HEK293 (cell line): ENCODE results near the gene MOCS2.

Source experiments
- CTCF ChIA-PET: fragments of 350-600 bp; formaldehyde crosslinking; extraction: SDS; loops from one replicate; lab custom pipeline; 2021; ENCODE audit warnings: antibody characterized with exemption; lab: Yijun Ruan, JAX
- POLR2A ChIA-PET: fragments of 300-600 bp; formaldehyde crosslinking; extraction: SDS; loops from one replicate; lab custom pipeline; 2020; ENCODE audit warnings: antibody characterized with exemption, inconsistent platforms; lab: Yijun Ruan, JAX
- H3K27ac ChIP-seq: fragments of 200-500 bp; sonication (Bioruptor generic); 2 replicates; pipeline ENCODE4 v1.5.1; 2014; ENCODE audit warnings: low read depth, low read length, control low read depth, inconsistent platforms; ENCODE audit errors: extremely low read depth
- H3K36me3 ChIP-seq, 2 experiments: fragments of 200-500 bp in 1 of 2; sonication (Bioruptor generic) in 1 of 2; 1 replicate in 1 of 2; 2 replicates in 1 of 2; pipeline ENCODE4 v1.5.1; 2014 to 2017; ENCODE audit warnings: inconsistent platforms in 2 of 2, low read length in 2 of 2; ENCODE audit not compliant: control insufficient read depth in 2 of 2, insufficient read depth in 1 of 2
- H3K4me1 ChIP-seq: fragments of 200-500 bp; sonication (Bioruptor generic); 2 replicates; pipeline ENCODE4 v1.5.1; 2014; ENCODE audit warnings: mild to moderate bottlenecking, low read length, inconsistent platforms; ENCODE audit not compliant: control insufficient read depth, insufficient read depth
- H3K4me3 ChIP-seq: 2 replicates; pipeline ENCODE4 v1.5.1; 2011; ENCODE audit warnings: low read depth, mild to moderate bottlenecking, control low read depth, low read length, moderate library complexity
- H3K9me3 ChIP-seq: fragments of 200-500 bp; sonication (Bioruptor generic); 2 replicates; pipeline ENCODE4 v1.5.1; 2014; ENCODE audit warnings: low read depth, low read length, inconsistent platforms; ENCODE audit not compliant: control insufficient read depth, insufficient read depth
- ATF2 ChIP-seq: fragments of 450-650 bp; formaldehyde crosslinking; IDR thresholded peaks from 2 replicates; pipeline ENCODE4 v1.5.1; 2016; ENCODE audit warnings: missing biosample characterization, missing genetic modification characterization, low read depth
- GLI4 ChIP-seq: fragments of 450-650 bp; formaldehyde crosslinking; IDR thresholded peaks from 2 replicates; pipeline ENCODE4 v1.5.1; 2016; ENCODE audit warnings: missing biosample characterization, missing genetic modification characterization
- MEIS1 ChIP-seq: sonication (generic); formaldehyde crosslinking; IDR thresholded peaks from 2 replicates; pipeline ENCODE4 v1.8.1; 2022; ENCODE audit warnings: missing genetic modification reagents, mild to moderate bottlenecking, borderline replicate concordance
- MYNN ChIP-seq: fragments of 450-650 bp; formaldehyde crosslinking; IDR thresholded peaks from 2 replicates; pipeline ENCODE4 v1.5.1; 2016; ENCODE audit warnings: missing biosample characterization, missing genetic modification characterization, borderline replicate concordance
- REST ChIP-seq: fragments of 450-650 bp; formaldehyde crosslinking; IDR thresholded peaks from 2 replicates; pipeline ENCODE4 v1.5.1; 2016; ENCODE audit warnings: missing biosample characterization, missing genetic modification characterization
- WT1 ChIP-seq: fragments of 450-650 bp; formaldehyde crosslinking; IDR thresholded peaks from 2 replicates; pipeline ENCODE4 v1.5.1; 2016; ENCODE audit warnings: missing biosample characterization, missing genetic modification characterization
- ZBTB48 ChIP-seq: fragments of 450-650 bp; formaldehyde crosslinking; IDR thresholded peaks from 2 replicates; pipeline ENCODE4 v1.5.1; 2016; ENCODE audit warnings: missing biosample characterization, missing genetic modification characterization
- ZBTB49 ChIP-seq: fragments of 450-650 bp; formaldehyde crosslinking; IDR thresholded peaks from 2 replicates; pipeline ENCODE4 v1.5.1; 2016; ENCODE audit warnings: missing biosample characterization, missing genetic modification characterization, low read depth
- ZNF133 ChIP-seq: fragments of 450-650 bp; formaldehyde crosslinking; IDR thresholded peaks from 2 replicates; pipeline ENCODE4 v1.5.1; 2016; ENCODE audit warnings: missing biosample characterization, missing genetic modification characterization
- ZNF202 ChIP-seq: fragments of 450-650 bp; formaldehyde crosslinking; IDR thresholded peaks from 2 replicates; pipeline ENCODE4 v1.5.1; 2016; ENCODE audit warnings: missing biosample characterization, missing genetic modification characterization, borderline replicate concordance
- ZNF362 ChIP-seq: fragments of 450-650 bp; formaldehyde crosslinking; IDR thresholded peaks from 2 replicates; pipeline ENCODE4 v1.5.1; 2016; ENCODE audit warnings: missing biosample characterization, missing genetic modification characterization
- ZNF433 ChIP-seq: fragments of 450-650 bp; formaldehyde crosslinking; IDR thresholded peaks from 2 replicates; pipeline ENCODE4 v1.5.1; 2016; ENCODE audit warnings: missing biosample characterization, missing genetic modification characterization, low read depth
- ZNF501 ChIP-seq: fragments of 450-650 bp; formaldehyde crosslinking; IDR thresholded peaks from 2 replicates; pipeline ENCODE4 v1.5.1; 2016; ENCODE audit warnings: missing biosample characterization, missing genetic modification characterization
- ZNF626 ChIP-seq: fragments of 450-650 bp; sonication (Bioruptor Pico); formaldehyde crosslinking; IDR thresholded peaks from 2 replicates; pipeline ENCODE4 v1.5.1; 2018; ENCODE audit warnings: missing biosample characterization, missing genetic modification characterization, inconsistent platforms
- TF ChIP-seq, protein P1 (sequence below): fragments of 450-650 bp; formaldehyde crosslinking; IDR thresholded peaks from 2 replicates; pipeline ENCODE4 v1.5.1; 2017; ENCODE audit warnings: missing biosample characterization, missing genetic modification characterization

MOCS2 gene

GRCh38 chr5:53087621-53088121 lies 21.9 kb downstream of the MOCS2 start:
- H3K27ac ChIP-seq, result no peak overlapping the region
- ChIA-PET CTCF (interaction anchor here (0.7 to 7.0 kb wide), 6 partner anchors 10 to 1147 kb away, joined by 3 to 81 read pairs (median 4); no protein-coding TSS in a partner anchor), POLR2A (interaction anchor here (0.6 to 2.3 kb wide), 2 partner anchors 22 to 143 kb away, joined by 3 to 8 read pairs; partner anchors contain the start of gene MOCS2)
- H3K4me3 ChIP-seq, result no peak overlapping the region
- no peaks in the 10 kb centered on the region for H3K9me3 ChIP-seq
- peaks cover 0 to 7% of the 10 kb centered on the region in 2 experiments; a peak in 2 of 3 replicates for H3K36me3 ChIP-seq
- H3K4me1 ChIP-seq, result no peaks in the 10 kb centered on the region
- TF ChIP-seq ZNF433 (tag by site-specific recombination), result no peak
- no peak for TF ChIP-seq ZNF362 (tag by site-specific recombination)
- TF ChIP-seq ZNF202 (tag by site-specific recombination), result no peak
- no peak for TF ChIP-seq ZNF133 (tag by site-specific recombination)
- TF ChIP-seq, protein P1, sequence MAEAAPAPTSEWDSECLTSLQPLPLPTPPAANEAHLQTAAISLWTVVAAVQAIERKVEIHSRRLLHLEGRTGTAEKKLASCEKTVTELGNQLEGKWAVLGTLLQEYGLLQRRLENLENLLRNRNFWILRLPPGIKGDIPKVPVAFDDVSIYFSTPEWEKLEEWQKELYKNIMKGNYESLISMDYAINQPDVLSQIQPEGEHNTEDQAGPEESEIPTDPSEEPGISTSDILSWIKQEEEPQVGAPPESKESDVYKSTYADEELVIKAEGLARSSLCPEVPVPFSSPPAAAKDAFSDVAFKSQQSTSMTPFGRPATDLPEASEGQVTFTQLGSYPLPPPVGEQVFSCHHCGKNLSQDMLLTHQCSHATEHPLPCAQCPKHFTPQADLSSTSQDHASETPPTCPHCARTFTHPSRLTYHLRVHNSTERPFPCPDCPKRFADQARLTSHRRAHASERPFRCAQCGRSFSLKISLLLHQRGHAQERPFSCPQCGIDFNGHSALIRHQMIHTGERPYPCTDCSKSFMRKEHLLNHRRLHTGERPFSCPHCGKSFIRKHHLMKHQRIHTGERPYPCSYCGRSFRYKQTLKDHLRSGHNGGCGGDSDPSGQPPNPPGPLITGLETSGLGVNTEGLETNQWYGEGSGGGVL (tag by site-specific recombination), result no peak
- TF ChIP-seq ZBTB48 (tag by site-specific recombination), result no peak
- no peak for TF ChIP-seq ZNF501 (tag by site-specific recombination)
- TF ChIP-seq GLI4, result no peak
- TF ChIP-seq REST (tag by site-specific recombination), result no peak
- no peak for TF ChIP-seq MEIS1 (CRISPR knock-in tag)
- TF ChIP-seq ZBTB49, result no peak
- no peak for TF ChIP-seq ATF2 (tag by site-specific recombination)
- no peak for TF ChIP-seq ZNF626 (tag by site-specific recombination)
- TF ChIP-seq MYNN (tag by site-specific recombination), result no peak
- no peak for TF ChIP-seq WT1 (tag by site-specific recombination)
